MM.1S (cell line): Measurements from ENCODE around the gene DIO3.

Source experiments
- EZH2 ChIP-seq: fragments of 300-600 bp; sonication (generic); optimal IDR thresholded peaks from 2 replicates; pipeline ENCODE3; 2017; ENCODE audit warnings: low read depth, mild to moderate bottlenecking, antibody characterized with exemption, low read length, mixed read lengths
- TF ChIP-seq, protein P1 (sequence below): fragments of 300-600 bp; sonication (generic); IDR thresholded peaks from 2 replicates; pipeline ENCODE4 v1.5.1; 2016; ENCODE audit warnings: antibody characterized with exemption, low read length, mixed read lengths

DNA sequence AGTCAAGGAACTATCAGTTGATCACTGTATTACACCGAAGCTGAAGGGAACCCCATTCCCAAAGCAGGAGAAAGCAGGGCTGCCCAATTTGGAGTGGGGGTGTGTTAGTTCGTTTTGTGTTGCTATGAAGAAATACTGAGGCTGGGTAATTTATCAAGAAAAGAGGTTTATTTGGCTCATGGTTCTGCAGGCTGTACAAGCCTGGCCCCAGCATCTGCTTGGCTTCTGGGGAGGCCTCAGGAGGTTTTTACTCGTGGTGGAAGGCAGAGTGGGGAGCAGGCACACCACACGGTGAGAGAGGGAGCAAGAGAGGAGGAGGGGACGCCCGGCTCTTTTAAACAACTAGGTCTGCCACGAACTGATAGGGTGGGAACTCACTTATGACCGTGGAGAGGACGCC is 16.7 kb upstream of the DIO3 start:
- no peak for TF ChIP-seq EZH2
- TF ChIP-seq, protein P1, sequence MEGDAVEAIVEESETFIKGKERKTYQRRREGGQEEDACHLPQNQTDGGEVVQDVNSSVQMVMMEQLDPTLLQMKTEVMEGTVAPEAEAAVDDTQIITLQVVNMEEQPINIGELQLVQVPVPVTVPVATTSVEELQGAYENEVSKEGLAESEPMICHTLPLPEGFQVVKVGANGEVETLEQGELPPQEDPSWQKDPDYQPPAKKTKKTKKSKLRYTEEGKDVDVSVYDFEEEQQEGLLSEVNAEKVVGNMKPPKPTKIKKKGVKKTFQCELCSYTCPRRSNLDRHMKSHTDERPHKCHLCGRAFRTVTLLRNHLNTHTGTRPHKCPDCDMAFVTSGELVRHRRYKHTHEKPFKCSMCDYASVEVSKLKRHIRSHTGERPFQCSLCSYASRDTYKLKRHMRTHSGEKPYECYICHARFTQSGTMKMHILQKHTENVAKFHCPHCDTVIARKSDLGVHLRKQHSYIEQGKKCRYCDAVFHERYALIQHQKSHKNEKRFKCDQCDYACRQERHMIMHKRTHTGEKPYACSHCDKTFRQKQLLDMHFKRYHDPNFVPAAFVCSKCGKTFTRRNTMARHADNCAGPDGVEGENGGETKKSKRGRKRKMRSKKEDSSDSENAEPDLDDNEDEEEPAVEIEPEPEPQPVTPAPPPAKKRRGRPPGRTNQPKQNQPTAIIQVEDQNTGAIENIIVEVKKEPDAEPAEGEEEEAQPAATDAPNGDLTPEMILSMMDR = no peak
